ENCODE results near the gene CIRBP. TPM values are rescaled to one million over a fixed set of nuclear protein-coding genes. Genes with fewer than 3 reads are reported as not detected.

Gene CIRBP
- total RNA-seq, 1 donor from 2014 or later: 659 TPM

GRCh38 chr19:1275976-1276627, 7.0 kb downstream of the CIRBP start:
- peaks cover 22% of the 10 kb centered on the region for H3K36me3 Mint-ChIP-seq

DNA sequence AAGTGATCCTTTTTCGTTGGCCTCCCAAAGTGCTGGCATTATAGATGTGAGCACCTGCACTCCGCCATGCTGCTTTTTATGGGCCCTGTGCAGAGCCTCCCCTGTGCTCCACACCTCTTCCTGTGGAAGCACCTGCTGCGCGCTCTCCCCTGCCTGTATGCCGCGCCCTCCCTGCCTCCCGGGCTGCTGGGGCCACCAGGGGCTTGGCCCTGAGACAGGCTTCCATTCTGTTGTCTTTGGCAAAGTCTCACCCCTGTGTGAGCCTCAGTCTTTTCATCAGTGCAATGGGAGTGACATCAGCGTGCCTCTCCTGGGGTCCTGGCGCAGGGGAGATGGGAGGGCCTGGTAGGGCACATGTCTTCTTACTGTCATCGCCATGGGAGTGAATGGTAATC, 7.5 kb downstream of the CIRBP start:
- TF ChIP-seq, protein P1, sequence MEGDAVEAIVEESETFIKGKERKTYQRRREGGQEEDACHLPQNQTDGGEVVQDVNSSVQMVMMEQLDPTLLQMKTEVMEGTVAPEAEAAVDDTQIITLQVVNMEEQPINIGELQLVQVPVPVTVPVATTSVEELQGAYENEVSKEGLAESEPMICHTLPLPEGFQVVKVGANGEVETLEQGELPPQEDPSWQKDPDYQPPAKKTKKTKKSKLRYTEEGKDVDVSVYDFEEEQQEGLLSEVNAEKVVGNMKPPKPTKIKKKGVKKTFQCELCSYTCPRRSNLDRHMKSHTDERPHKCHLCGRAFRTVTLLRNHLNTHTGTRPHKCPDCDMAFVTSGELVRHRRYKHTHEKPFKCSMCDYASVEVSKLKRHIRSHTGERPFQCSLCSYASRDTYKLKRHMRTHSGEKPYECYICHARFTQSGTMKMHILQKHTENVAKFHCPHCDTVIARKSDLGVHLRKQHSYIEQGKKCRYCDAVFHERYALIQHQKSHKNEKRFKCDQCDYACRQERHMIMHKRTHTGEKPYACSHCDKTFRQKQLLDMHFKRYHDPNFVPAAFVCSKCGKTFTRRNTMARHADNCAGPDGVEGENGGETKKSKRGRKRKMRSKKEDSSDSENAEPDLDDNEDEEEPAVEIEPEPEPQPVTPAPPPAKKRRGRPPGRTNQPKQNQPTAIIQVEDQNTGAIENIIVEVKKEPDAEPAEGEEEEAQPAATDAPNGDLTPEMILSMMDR (IDR thresholded peaks at IDR 0.05; ENCODE audit: unreplicated experiment): no peak
- Mint-ChIP-seq H3K9me3 (no peaks in the 10 kb centered on the region), H3K27ac (peak overlapping the region; percentile 43), H3K4me1 (peaks cover 33% of the 10 kb centered on the region), H3K27me3 (ENCODE audit: low read depth) (no peaks in the 10 kb centered on the region), H3K36me3 (peaks cover 19% of the 10 kb centered on the region), H3K4me3 (peak overlapping the region; percentile 73)
- no peak for DNase-seq (ENCODE audit: low spot score in 2 of 2, unreplicated experiment in 2 of 2)

More at GRCh38 chr19:1275976-1276627, 7.0 kb downstream of the CIRBP start:
- Mint-ChIP-seq H3K4me1 (peaks cover 39% of the 10 kb centered on the region), H3K9me3 (no peaks in the 10 kb centered on the region), H3K27me3 (ENCODE audit: low read depth) (no peaks in the 10 kb centered on the region), H3K27ac (peak overlapping the region; percentile 96), H3K4me3 (peak overlapping the region; percentile 73)
- TF ChIP-seq, protein P1 (IDR thresholded peaks at IDR 0.05; ENCODE audit: unreplicated experiment): no peak
- no peak for DNase-seq (ENCODE audit: low spot score in 2 of 2, unreplicated experiment in 2 of 2)

DNA sequence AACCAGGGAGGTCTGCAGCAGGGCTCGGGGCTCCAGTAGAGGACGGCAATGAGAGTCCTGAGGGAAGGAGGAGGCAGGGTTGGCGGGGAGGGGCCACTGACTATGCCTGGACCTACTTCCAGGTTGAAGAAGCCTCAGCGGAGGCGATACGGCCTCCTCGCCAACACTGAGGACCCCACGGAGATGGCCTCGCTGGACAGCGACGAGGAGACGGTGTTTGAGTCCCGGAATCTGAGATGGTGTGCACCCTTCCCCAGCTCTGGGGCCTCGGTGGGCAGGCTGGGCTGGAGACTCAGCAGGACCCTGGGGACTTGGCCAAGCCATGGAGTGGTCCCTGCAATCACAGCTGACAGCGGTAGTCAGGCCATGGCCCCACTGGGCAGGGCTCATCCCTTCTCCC, 7.9 kb downstream of the CIRBP start:
- peak overlapping the region; percentile 43 for H3K27ac Mint-ChIP-seq
- TF ChIP-seq, protein P1 (IDR thresholded peaks at IDR 0.05; ENCODE audit: unreplicated experiment): no peak

DNA sequence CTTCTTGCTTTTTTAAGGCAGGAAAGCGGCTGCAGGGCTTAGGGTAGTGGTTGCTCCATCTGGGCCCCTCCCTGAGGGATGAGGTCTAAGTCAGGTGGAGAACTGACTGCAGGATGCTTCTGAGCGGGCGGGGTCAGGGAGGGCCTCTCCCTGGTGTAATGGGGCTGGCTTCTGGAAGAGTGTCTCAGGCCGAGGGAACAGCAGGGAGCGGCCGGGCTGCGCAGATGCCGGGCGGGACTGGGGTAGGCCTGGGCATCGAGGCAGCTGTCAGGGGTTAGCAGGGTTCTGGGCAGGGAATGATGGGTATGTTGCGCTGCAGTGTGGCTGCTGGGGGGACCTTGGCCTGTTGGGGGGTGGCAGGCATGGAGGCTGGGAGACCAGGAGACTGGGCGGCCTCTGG, 8.9 kb downstream of the CIRBP start:
- H3K27me3 Mint-ChIP-seq (ENCODE audit: low read depth): no peaks in the 10 kb centered on the region
- TF ChIP-seq, protein P1 (IDR thresholded peaks at IDR 0.05; ENCODE audit: unreplicated experiment): no peak
- no peak overlapping the region for H3K27ac Mint-ChIP-seq
- peaks cover 21% of the 10 kb centered on the region for H3K4me1 Mint-ChIP-seq
- no peak for DNase-seq (ENCODE audit: low spot score in 2 of 2, unreplicated experiment in 2 of 2)
- no peaks in the 10 kb centered on the region for H3K9me3 Mint-ChIP-seq
- H3K36me3 Mint-ChIP-seq: peaks cover 10% of the 10 kb centered on the region
- no peak overlapping the region for H3K4me3 Mint-ChIP-seq

More for the DNA sequence above, 7.9 kb downstream of the CIRBP start:
- peaks cover 15% of the 10 kb centered on the region for H3K36me3 Mint-ChIP-seq
- H3K9me3 Mint-ChIP-seq: no peaks in the 10 kb centered on the region
- no peak for DNase-seq (ENCODE audit: low spot score in 2 of 2, unreplicated experiment in 2 of 2)
- H3K4me1 Mint-ChIP-seq: peaks cover 29% of the 10 kb centered on the region
- H3K27me3 Mint-ChIP-seq (ENCODE audit: low read depth): no peaks in the 10 kb centered on the region
- H3K4me3 Mint-ChIP-seq: no peak overlapping the region

DNA sequence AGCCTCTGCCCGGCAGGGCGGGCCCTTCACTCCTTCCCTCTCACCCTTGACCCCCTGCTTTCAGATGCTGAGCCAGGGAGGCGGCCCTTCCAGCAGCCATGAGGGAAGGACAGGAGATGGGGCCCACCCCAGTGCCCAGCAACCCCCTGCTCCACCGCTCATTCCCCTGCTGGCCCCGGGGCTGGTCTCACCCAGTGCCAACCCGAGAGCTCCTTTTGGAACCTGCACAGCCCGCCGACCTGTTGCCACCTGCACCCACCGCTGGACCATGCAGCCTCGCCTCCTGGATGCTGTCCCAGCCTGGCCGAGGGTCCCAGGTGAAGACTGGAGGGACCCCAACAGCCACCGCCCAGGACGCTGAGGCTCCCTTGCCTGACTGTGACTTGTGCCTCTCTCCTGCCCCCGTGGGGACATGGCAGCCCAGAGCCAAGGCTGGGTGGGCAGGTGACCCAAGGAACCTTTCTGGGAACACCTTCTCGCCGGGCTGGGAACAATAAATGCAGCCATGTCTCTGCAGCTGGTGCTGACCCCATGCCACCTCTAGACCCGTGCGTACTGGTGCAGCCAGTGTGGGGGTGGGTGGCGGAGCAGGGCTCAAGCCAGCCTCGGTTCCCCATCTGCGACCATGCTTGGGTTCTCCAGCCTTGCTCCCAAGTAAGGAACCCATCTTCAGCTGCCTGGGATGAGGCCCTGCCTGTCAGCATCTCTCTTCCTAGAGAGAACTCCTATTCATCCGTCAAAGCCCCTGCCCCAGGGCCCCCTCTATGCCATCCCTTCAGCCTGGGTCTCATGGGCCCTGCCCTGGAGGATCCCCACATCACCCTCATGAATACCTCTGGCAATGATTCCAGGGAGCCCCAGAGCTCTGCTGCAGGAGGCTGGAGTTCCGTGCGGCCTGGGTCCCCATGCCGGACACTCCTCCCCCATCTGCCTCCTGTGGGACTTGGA, 9.9 kb downstream of the CIRBP start:
- H3K27me3 Mint-ChIP-seq (ENCODE audit: low read depth): no peaks in the 10 kb centered on the region
- peaks cover 4% of the 10 kb centered on the region for H3K36me3 Mint-ChIP-seq
- TF ChIP-seq, protein P1 (IDR thresholded peaks at IDR 0.05; ENCODE audit: unreplicated experiment): no peak
- H3K27ac Mint-ChIP-seq: no peak overlapping the region
- peaks cover 14% of the 10 kb centered on the region for H3K4me1 Mint-ChIP-seq
- no peaks in the 10 kb centered on the region for H3K9me3 Mint-ChIP-seq
- no peak for DNase-seq (ENCODE audit: low spot score in 2 of 2, unreplicated experiment in 2 of 2)
- no peak overlapping the region for H3K4me3 Mint-ChIP-seq

Measured in mesothelial cell of epicardium (in vitro differentiated cells).